GM20000 (cell line): Measurements from ENCODE around the gene TMEM30B.

Experiments used
- DNase-seq: peaks from one replicate; pipeline ENCODE4 v3.0.0; 2012; ENCODE audit warnings: low spot score
- TF ChIP-seq, protein P1 (sequence below): IDR thresholded peaks from 2 replicates; pipeline ENCODE4 v1.5.1; 2012; ENCODE audit warnings: mild to moderate bottlenecking, control low read depth; ENCODE audit errors: extremely low read depth, missing control alignments

Gene TMEM30B, protein sequence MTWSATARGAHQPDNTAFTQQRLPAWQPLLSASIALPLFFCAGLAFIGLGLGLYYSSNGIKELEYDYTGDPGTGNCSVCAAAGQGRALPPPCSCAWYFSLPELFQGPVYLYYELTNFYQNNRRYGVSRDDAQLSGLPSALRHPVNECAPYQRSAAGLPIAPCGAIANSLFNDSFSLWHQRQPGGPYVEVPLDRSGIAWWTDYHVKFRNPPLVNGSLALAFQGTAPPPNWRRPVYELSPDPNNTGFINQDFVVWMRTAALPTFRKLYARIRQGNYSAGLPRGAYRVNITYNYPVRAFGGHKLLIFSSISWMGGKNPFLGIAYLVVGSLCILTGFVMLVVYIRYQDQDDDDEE

GRCh38 chr14:61281186-61281947 is at the start of gene TMEM30B:
TMEM30B (minus strand) TSS chr14:61281338; CDS start chr14:61281147, 191 bp downstream.
- DNase-seq, result peak; percentile 24

DNA sequence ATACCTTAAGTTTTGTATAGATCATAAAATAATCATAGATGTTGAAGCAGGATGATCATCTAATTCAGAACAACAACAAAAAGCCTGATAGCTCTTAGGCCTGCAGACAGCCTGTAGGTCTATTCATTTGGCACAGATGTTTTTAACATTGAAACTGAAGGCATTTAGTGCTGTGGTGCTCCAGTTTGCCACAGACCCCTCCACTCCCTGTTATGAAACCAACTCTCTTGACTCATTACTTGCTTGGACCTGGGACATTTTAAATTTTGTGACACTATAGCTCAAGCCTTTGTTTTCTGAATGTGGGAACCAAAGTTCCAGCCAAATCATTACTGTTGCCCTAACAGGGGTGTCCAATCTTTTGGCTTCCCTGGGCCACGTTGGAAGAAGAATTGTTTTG is 49.4 kb upstream of the TMEM30B start:
- TF ChIP-seq, protein P1, sequence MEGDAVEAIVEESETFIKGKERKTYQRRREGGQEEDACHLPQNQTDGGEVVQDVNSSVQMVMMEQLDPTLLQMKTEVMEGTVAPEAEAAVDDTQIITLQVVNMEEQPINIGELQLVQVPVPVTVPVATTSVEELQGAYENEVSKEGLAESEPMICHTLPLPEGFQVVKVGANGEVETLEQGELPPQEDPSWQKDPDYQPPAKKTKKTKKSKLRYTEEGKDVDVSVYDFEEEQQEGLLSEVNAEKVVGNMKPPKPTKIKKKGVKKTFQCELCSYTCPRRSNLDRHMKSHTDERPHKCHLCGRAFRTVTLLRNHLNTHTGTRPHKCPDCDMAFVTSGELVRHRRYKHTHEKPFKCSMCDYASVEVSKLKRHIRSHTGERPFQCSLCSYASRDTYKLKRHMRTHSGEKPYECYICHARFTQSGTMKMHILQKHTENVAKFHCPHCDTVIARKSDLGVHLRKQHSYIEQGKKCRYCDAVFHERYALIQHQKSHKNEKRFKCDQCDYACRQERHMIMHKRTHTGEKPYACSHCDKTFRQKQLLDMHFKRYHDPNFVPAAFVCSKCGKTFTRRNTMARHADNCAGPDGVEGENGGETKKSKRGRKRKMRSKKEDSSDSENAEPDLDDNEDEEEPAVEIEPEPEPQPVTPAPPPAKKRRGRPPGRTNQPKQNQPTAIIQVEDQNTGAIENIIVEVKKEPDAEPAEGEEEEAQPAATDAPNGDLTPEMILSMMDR, result no peak
- DNase-seq, result no peak

More at GRCh38 chr14:61281186-61281947, at the start of gene TMEM30B:
- TF ChIP-seq, protein P1, result no peak

DNA sequence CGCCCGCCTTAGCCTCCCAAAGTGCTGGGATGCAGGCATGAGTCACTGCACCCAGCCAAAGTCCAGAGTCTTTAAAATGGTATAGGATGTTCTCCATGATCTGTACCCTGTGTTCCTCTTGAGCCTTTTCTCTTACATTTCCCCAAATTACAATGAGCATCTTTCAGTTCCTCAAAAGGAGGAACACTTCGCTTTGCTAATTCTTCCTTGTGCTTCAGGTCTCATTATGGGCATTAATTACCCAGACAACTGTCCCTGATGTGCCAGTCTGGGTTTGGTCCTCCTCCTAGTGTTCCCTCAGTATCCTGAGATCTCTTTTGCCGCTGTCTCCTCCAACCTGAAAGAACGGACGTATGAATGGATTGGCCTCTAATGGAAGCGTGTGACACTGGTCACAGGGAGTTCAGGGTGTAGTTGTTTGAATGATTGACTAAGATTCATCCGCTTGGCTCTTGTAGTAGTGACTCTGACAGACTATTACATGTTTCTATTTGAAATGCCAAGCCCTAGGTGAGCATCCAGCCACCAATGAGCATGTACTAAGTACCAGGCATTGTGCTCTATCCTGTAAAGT is 48.4 kb upstream of the TMEM30B start:
- DNase-seq, result no peak
- TF ChIP-seq, protein P1, result no peak

DNA sequence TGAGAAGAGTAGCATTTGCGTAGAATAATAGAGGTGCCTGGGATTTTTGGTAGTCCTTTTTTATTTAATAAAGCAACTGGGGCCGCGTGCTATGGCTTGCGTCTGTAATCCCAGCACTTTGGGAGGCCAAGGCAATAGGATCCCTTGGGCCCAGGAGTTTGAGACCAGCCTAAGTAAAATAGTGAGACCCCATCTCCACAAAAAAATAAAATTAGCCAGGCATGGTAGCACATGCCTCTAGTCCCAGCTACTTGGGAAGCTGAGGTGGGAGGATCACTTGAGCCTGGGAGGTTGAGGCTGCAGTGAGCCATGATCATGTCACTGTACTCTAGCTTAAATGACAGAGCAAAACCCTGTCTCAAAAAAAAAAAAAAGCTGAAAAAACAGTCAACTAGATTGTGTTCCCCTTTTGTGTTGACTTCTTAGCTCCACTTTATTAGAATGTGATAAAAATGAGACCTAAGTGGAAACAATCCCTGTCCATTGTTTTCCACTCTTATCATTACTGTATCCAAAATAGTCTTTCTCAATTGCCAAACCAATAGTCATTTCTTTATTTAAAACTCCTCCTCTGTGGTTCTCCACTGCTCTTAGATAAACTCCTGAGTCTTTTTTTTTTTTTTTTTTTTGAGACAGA is 47.6 kb upstream of the TMEM30B start:
- TF ChIP-seq, protein P1, result no peak
- no peak for DNase-seq

DNA sequence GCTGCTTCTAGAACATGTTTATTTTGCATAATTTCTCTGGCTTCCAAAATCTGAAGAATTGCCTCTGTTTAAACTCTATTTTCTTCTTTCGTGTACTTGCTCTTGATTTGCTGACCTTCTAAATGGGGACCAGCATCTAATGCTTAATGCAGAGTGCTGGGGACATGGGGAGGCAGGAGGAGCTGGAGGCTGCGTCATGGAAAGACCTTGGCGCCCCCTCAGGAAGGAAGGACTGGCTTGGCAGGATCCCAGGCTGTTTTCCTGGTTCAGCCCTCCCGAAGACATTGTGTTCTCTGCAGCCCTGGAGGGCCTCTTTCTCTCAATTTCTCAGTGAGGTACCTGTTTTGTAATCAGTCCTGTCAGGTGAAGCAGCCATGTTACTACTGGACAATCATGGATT is 45.7 kb upstream of the TMEM30B start:
- no peak for DNase-seq
- TF ChIP-seq, protein P1, result no peak

DNA sequence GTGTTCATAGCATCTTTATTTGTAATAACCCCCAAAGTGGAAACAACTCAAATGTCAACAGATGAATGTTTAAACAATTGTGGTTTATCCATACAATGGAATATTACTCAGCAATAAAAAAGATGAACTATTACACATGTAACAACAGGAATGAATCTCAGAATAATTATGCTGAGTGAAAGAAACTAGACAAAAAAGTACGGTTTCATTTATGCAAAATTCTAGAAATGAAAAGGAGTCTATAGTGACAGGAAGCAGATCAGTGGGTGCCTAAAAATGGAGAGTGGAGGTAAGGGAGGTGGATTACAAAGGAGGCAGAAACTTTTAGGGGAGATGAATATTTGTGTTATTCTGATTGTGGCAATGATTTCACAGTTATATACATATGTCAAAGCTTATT is 45.0 kb upstream of the TMEM30B start:
- no peak for DNase-seq
- TF ChIP-seq, protein P1, result no peak
